NT2/D1 (cell line): ENCODE measurements around the gene GLB1L.

Source experiments
- SUZ12 ChIP-seq: IDR thresholded peaks from 2 replicates; pipeline ENCODE4 v1.6.1; 2011; ENCODE audit not compliant: insufficient read length, insufficient read depth; ENCODE audit errors: extremely low read depth
- ZNF274 ChIP-seq: IDR thresholded peaks from 2 replicates; pipeline ENCODE4 v1.6.1; 2011; ENCODE audit warnings: mild to moderate bottlenecking, low read depth, low read length

DNA sequence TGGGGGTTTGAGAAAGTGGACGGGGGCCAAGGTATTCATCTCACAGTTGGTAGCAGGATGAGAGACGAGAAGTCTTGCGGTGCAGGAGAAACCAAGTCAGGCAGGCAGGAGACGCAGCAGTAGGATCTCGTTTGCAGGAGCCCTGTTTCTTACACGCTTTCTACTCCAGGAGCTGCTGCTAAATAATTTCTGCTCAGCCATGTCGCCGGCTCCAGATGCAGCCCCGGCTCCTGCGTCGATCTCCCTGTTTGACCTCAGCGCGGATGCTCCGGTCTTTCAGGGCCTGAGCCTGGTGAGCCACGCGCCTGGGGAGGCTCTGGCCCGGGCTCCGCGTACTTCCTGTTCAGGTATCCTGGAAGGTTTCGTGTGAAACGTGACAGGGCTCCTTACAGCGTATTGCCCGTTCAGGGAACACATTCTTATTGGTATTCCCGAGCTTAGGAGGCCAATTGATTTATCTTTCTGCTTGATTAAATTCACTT, 15.1 kb downstream of the GLB1L start:
- TF ChIP-seq ZNF274 (no peak), SUZ12 (no peak)
